NCI-H2029 treated with DMSO at 0.1 percent for 48 hours (cell line): ENCODE results near the gene FAM227B.
"Not testable (repeated sequence)": the region's sequence is repeated elsewhere in the genome, so short reads cannot be mapped to it uniquely, and the experiment has no call there.

Experiments
- DNase-seq: peaks from one replicate; lab custom pipeline; 2025; lab: John Stamatoyannopoulos, UW

The FAM227B gene

DNA sequence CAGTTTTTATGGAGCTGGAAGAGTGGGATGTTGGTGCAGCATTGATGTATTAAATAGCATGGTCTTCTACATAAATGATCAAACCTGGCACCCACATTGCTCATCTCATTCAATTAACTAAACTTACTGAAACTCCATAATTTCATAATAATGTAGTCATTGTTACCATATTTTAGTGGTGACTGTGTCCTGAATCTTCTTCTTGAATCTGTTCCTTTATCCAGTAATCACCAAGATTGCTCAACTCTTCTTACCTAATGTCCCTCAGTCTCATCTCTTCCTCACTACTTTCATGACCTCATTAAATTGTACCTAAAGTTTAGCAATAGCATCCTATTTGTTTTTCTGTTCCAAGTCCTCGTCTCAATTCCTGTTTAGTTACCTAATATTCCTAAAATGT, 127.8 kb downstream of the FAM227B start:
- DNase-seq = no peak

DNA sequence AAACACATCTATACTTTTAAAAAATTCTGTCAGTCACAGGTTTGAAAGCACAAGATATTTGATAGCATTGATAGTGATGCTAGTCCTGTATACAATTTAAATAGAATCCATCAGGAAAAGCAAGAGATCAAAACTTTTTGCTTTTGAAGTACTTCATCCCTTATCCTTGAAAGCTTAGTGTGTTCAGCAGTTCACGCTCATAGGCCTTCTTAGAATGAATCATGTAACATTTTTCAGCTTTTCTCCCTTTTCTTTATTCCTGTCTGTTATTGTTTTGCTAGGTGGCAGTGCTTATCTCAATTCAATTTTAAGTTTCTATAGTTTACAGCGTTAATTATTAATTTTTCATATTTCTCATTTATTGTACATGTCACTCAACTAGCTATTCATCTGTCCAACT, 128.5 kb downstream of the FAM227B start:
- no peak for DNase-seq

- no peak for DNase-seq
These were observed 129.7 kb downstream of the FAM227B start for GRCh38 chr15:49490966-49491365.

DNA sequence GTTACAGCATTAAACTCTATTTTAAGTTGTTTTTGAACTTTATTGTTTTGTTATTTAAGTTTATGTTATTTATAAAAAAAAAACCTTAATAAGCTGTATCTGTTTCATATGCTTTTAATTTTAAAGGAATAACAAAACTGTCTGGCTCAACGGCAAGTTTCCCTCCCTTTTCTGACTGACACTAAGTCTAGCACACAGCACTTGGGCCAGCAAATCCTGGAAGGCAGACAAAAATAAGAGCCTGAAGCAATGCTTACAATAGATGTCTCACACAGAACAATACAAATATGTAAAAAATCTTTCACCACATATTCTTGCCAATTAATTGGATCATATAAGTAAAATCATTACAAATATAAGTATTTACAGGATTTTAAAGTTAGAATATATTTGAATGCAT, 135.2 kb downstream of the FAM227B start:
- DNase-seq = not testable (repeated sequence)

DNA sequence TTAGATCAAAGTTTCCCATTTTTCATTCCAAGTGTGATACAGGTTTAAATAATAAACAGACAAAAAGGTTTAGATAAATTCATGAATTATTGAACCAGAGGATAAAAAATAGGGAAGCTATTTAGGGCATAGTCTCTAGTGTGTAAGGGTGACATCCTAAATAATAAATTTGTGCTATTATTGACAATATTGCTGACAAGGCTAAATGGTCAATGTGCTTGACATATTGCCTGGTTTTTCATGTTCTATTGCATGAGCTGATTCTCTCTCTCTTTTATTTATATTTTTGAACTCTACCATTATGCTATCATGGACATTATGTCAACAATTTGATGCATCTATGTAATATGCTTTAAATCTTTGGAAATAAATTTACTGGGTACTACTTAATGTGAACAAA, 141.6 kb downstream of the FAM227B start:
- DNase-seq = not testable (repeated sequence)

GRCh38 chr15:49478021-49478420, 142.6 kb downstream of the FAM227B start:
- DNase-seq = not testable (repeated sequence)

DNA sequence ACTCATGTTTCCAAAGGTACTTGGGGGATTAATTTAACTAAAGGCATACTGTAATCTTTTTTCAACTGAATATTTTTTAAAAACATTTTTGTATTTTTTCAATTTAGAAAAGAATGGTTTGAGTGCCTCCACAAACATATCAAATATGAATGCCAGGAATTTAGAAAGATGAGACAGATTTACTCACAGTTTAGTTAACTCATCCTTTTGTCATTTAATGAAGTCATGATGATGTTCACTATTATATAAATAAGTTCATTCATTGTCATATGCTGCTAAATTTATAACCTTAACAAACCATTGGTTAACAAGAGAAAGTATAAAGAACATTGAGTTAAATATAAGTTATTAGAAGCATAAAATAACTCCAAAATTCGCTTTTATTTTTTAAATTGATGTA, 147.6 kb downstream of the FAM227B start:
- no peak for DNase-seq

DNA sequence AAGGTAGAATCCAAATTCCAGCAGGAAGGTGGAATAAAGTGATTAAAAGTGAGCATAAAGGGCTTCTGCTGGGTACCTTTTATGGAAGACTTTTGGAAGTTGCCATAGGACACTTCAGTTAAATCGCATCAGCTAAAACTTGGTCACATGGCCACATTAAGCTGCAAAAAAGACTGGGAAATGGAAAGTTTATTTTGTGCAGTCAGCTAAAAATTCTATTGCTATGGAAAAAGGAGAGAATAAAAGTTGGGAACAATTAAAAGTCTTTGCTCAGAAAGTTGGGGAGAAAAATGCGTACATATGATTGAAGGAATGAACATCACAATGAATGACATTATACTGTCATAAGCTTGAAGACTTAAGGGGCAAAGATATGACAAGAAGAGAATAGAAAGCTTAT, 148.3 kb downstream of the FAM227B start:
- DNase-seq = no peak

- DNase-seq = no peak
These were observed 148.9 kb downstream of the FAM227B start for GRCh38 chr15:49471733-49472132.

DNA sequence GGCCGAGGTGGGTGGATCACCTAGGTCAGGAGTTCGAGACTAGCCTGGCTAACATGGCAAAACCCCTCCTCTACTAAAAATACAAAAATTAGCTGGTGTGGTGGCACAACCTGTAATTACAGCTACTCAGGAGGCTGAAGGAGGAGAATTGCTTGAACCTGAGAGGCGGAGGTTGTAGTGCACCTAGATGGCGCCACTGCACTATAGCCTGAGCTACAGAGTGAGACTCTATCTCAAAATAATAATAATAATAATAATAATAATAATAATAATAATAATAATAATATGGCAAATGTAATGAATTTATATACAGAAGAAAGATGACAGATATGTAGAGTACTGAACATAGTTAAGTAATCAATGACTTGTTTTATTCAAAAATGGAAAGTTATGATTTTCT, 149.4 kb downstream of the FAM227B start:
- DNase-seq = not testable (repeated sequence)

DNA sequence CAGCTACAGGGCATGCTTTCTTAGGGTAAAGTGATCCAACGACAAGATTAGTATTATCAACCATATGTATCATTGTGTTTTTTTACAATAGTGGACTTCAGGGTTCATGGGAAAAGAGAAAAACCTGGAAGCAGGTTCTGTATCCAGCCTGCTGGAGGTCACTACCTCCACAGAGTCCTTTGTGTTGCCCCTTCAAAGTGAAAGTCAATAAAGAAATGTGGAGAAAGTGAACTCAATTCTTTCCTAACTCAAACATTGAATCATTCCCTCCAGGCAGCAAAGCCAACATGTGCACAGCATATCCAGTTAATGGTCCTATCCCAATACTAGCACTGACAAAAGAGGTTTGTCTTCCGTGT, 152.2 kb downstream of the FAM227B start:
- no peak for DNase-seq

DNA sequence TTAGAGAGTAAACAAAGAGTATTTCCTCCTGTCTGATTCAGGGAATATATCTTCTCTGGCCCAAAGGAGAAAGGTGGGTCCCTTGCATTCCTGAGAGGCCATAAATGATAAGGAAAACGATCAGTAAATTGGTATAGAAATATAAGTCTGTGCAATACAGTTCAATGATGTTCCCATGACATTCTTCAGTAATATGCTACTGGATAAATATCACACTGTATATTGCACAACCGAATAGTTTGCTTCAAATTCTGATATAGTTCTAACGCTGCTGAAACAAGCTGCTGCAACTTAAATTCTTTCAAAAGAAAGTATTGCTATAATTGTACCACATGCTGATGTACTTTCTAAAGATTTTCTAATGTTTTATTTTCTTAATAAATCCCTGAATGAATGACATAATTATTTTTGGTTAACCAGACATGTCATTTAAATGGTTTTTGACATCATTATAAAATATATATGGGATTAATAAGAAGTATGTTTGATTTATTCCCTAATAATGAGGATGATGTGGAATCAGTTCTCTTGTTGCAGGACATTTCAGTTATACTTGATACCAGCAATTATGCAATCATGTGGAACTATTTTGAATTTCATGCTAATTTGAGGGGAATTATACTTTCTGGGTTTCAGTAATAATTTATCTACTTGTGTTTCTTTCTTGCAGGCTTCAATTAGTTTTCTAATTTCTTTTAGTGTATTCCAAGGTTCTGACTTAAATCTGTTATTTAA, 152.7 kb downstream of the FAM227B start:
- no peak for DNase-seq

DNA sequence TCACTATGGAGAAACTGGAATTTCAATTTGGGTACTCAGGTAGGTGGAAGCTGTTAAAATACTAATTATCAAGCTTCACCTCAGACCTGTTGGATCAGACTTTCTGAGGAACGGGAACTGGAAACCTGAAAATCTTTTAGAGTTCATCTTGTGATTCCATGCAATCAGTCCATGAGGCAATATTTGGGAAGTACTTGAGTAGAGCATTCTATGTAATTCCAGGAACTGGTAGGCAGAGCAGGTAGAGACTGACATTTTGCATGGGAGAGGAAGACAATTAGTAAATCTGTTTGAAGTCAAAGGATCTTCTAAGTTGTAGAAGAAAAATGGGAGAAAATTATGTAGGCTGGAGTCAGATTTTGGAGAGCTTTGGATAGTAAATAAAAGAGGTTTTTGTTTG, 154.5 kb downstream of the FAM227B start:
- DNase-seq = no peak

DNA sequence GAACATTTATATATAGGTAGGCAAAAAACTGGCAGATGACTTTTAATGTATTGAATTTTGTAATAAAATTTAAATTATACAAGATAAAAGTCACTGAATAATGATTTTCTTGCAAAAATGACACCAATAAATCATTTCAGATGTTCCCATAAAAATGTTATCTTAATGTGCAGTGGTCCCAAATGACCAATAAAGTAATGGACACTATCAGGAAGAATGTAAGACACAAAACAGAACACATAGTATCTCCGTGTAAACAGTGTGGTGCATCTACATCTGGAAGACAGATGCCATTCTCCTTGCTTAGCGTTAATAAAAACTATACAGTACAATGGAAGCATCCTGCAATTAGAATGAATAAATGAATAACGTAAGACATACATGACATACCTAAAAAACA, 156.1 kb downstream of the FAM227B start:
- no peak for DNase-seq

DNA sequence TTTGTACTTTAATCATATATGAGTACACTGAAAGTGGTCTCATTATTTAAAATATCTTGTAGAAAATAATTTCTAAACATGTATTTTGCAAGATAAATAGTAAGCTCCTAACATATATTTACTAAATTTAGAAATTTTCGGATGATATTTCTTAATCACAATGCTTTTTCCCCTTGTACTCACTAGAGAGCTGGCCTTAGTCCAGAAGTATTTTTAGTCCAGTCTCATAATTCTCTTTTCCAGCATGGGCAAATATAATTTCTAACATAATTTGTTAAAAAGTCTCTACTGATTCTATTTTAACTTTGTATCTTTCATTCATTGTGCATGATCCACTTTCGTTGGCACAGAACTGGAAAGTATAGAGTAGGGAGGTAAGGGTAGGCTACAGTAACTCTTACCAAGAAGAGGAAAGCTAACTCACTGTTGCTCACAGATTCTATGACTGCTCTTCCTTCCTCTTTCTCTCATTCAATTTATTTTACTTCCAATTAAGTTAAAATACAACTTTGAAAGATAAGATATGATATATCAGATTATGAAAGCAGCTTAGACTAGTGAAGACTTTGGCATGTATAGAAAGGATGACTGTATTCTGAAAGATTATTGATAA, 158.3 kb downstream of the FAM227B start:
- no peak for DNase-seq

GRCh38 chr15:49460411-49460941, 160.1 kb downstream of the FAM227B start:
- no peak for DNase-seq

- no peak for DNase-seq
These were observed 162.5 kb downstream of the FAM227B start for GRCh38 chr15:49458145-49458544.

GRCh38 chr15:49456166-49456565, 164.5 kb downstream of the FAM227B start:
- DNase-seq = no peak

DNA sequence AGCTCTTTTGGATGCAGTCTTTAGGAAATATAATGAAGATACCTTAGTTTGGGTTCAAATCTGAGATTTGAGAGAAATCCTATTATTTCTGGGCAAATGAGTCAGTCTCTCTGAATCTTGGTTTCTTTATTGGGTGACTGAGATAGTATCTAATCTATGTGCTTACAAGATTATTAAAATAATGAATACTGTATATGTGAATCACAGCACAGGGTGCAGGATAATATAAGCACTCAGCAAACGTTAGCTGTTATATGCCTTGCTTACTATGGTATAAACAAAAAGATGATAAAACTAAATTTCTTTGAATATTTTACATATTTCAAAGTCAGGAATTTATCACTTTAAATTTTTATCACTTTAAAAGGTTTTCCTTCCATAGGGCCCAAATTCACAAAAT, 168.0 kb downstream of the FAM227B start:
- no peak for DNase-seq

DNA sequence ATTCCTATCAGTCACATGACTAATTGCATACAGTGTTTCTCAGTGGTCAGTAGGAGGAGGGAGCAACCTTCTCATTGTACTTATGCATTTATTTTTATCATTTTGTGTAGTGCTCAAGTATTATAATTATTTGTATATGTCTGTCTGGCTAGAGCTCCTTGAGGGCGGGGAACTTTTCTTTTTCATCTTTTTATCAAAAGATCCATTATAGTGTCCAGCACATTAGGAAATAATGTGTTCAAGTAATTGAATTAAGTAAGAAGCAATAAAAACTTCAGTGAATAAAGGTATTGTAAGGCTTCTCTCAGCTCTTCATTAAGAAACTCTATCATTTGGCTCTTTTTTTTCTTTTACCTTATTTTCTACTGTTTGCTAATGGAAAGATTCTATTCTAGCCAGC, 178.8 kb downstream of the FAM227B start:
- DNase-seq = no peak

GRCh38 chr15:49441356-49441755, 179.3 kb downstream of the FAM227B start:
- DNase-seq = no peak

DNA sequence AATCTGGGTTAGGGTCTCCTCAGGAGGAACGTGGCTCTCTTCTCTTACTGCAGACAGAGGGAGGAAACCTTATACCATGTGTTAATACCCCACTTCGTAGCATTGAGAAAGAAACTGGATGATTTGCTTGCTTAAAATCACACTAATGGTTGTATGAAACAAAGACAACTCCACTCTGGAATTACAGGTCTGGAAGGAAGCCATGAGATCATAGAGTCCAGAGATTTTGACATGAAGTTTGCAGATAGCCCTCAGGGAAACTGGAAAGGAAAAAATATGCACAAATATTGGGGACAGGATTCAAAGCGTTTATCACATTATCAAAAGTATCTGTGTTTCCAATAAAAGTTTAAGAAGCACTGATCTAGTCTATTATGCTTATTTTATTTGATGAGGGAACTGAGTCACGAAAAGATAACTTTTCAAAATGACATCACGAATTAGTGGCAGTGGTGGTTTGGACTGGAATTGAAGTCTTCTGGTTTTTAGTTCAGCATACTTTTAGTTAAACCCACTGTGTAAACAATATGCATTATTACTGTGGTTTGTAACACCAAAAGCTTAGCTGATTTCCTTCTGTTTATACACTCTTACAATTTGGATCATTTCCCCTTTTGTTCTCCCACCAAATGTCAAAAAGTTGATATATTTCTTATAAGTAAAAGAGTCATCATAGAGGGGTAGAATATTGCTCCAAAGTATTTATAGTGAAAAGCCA, 180.8 kb downstream of the FAM227B start:
- no peak for DNase-seq

GRCh38 chr15:49438962-49439631, 181.5 kb downstream of the FAM227B start:
- no peak for DNase-seq
